CD14-positive monocyte (primary cell): Measurements from ENCODE around the gene CXADR. TPM values are rescaled to one million over a fixed set of nuclear protein-coding genes. Genes with fewer than 3 reads are reported as not detected.

Source experiments
- DNase-seq, 3 donors: peaks; one replicate each; pipeline ENCODE4 v3.0.0-alpha.2; 2011 to 2022
- H2AFZ ChIP-seq: 2 replicates; pipeline ENCODE4 v1.6.0; 2012; ENCODE audit warnings: mild to moderate bottlenecking, low read depth, low read length, inconsistent platforms; ENCODE audit not compliant: insufficient read depth, poor library complexity, severe bottlenecking
- H3K27ac ChIP-seq, 2 donors: 1 replicate in 1 of 2; 2 replicates in 1 of 2; pipeline ENCODE4 v1.5.1; 2012 to 2013; ENCODE audit warnings: low read length in 2 of 2, control low read depth in 1 of 2, inconsistent platforms in 1 of 2, low read depth in 1 of 2, mild to moderate bottlenecking in 1 of 2
- H3K27me3 ChIP-seq, 2 donors: one replicate each; pipeline versions ENCODE4 v1.6.0 to v1.6.1; 2011 to 2013; ENCODE audit warnings: low read length in 2 of 2; ENCODE audit not compliant: control insufficient read depth in 2 of 2, insufficient read depth in 2 of 2
- H3K36me3 ChIP-seq, 2 donors: replicated peaks in 1 of 2; 1 replicate in 1 of 2; 2 replicates in 1 of 2; pipeline versions ENCODE4 v1.5.1 to v1.6.1; 2012 to 2013; ENCODE audit warnings: low read length in 2 of 2, control low read depth in 1 of 2, inconsistent platforms in 1 of 2, mild to moderate bottlenecking in 1 of 2; ENCODE audit not compliant: insufficient read depth in 2 of 2, control insufficient read depth in 1 of 2
- H3K4me1 ChIP-seq, 2 donors: 1 replicate in 1 of 2; 2 replicates in 1 of 2; pipeline versions ENCODE4 v1.5.1 to v1.6.1; 2012 to 2013; ENCODE audit warnings: low read length in 2 of 2, control low read depth in 1 of 2, inconsistent platforms in 1 of 2, mild to moderate bottlenecking in 1 of 2, moderate library complexity in 1 of 2; ENCODE audit not compliant: insufficient read depth in 2 of 2, control insufficient read depth in 1 of 2
- H3K4me2 ChIP-seq: replicated peaks from 2 replicates; pipeline ENCODE3; 2012; ENCODE audit warnings: low read length, moderate library complexity, mild to moderate bottlenecking; ENCODE audit not compliant: poor library complexity, severe bottlenecking; ENCODE audit errors: extremely low read depth
- H3K4me3 ChIP-seq, 3 experiments: fragments of 200-600 bp in 1 of 3; sonication (generic) in 1 of 3; replicated peaks in 1 of 3; 1 replicate in 2 of 3; 2 replicates in 1 of 3; pipeline ENCODE4 v1.5.1; 2011 to 2013; ENCODE audit warnings: low read length in 3 of 3, mild to moderate bottlenecking in 3 of 3, control low read depth in 2 of 3, low read depth in 2 of 3, inconsistent platforms in 1 of 3, moderate library complexity in 1 of 3
- H3K79me2 ChIP-seq: 2 replicates; pipeline ENCODE4 v1.6.0; 2012; ENCODE audit warnings: mild to moderate bottlenecking, control low read depth, inconsistent platforms, low read length, moderate library complexity; ENCODE audit not compliant: insufficient read depth
- H3K9ac ChIP-seq: 2 replicates; pipeline ENCODE4 v1.6.0; 2017; ENCODE audit warnings: low read length, mild to moderate bottlenecking; ENCODE audit not compliant: insufficient read depth, poor library complexity, severe bottlenecking
- H3K9me3 ChIP-seq, 2 donors: replicated peaks in 1 of 2; 1 replicate in 1 of 2; 2 replicates in 1 of 2; pipeline versions ENCODE4 v1.5.1 to v1.6.1; 2012 to 2013; ENCODE audit warnings: low read length in 2 of 2, control low read depth in 1 of 2; ENCODE audit not compliant: control insufficient read depth in 1 of 2, insufficient read depth in 1 of 2
- H4K20me1 ChIP-seq: 2 replicates; pipeline ENCODE4 v1.6.0; 2012; ENCODE audit warnings: mild to moderate bottlenecking, low read length, control low read depth, moderate library complexity; ENCODE audit not compliant: insufficient read depth
- H3K27ac Mint-ChIP-seq, 7 donors: one replicate each; pipeline ENCODE4 v1.8.0; 2020; ENCODE audit warnings: mild to moderate bottlenecking in 7 of 7, mixed read lengths in 7 of 7, moderate library complexity in 6 of 7, inconsistent platforms in 2 of 7
- H3K27me3 Mint-ChIP-seq, 3 donors: one replicate each; pipeline ENCODE4 v1.8.0; 2021 to 2022; ENCODE audit warnings: low read depth in 3 of 3, mild to moderate bottlenecking in 3 of 3, mixed read lengths in 3 of 3, moderate library complexity in 3 of 3, inconsistent platforms in 1 of 3
- H3K36me3 Mint-ChIP-seq, 2 donors: one replicate each; pipeline ENCODE4 v1.8.0; 2020; ENCODE audit warnings: mixed read lengths in 2 of 2, inconsistent platforms in 1 of 2, mild to moderate bottlenecking in 1 of 2
- H3K4me1 Mint-ChIP-seq: one replicate; pipeline ENCODE4 v1.8.0; 2020; ENCODE audit warnings: mild to moderate bottlenecking, mixed read lengths
- H3K4me3 Mint-ChIP-seq, 2 donors: one replicate each; pipeline ENCODE4 v1.8.0; 2020; ENCODE audit warnings: mild to moderate bottlenecking in 2 of 2, mixed read lengths in 2 of 2, moderate library complexity in 1 of 2
- H3K9me3 Mint-ChIP-seq, 7 donors: one replicate each; pipeline ENCODE4 v1.8.0; 2020 to 2022; ENCODE audit warnings: mixed read lengths in 7 of 7, mild to moderate bottlenecking in 6 of 7, moderate library complexity in 6 of 7, inconsistent platforms in 2 of 7
- CTCF ChIP-seq: fragments of 200-600 bp; IDR thresholded peaks from one replicate; pipeline ENCODE4 v1.8.0; 2022; ENCODE audit warnings: antibody characterized with exemption, mild to moderate bottlenecking
- WGBS: methylation state at CpG from one replicate; pipeline ENCODE4 v1.1.5; 2013; ENCODE audit warnings: missing lambda C conversion rate; ENCODE audit not compliant: insufficient coverage; 5-methylcytosine and 5-hydroxymethylcytosine counted together
- intact Hi-C, 2 donors: fragments of 100-400 bp; cut with micrococcal nuclease; formaldehyde crosslinking; loops; one replicate each; pipeline versions ENCODE4 v1.15.0 to v1.15.1; 2023
- polyA plus RNA-seq, 3 donors: library from polyadenylated mRNA; depleted of rRNA in 1 of 3; unstranded in 2 of 3; stranded (reverse) in 1 of 3; fragments of 300-500 nt in 2 of 3; fragments of >200 nt in 1 of 3; fragmentation: Illumina TruSeq in 2 of 3; gene quantifications; 1 replicate in 2 of 3; 2 replicates in 1 of 3; pipeline ENCODE4 v1.2.3, GENCODE V29; 2012 to 2021

The CXADR gene
- polyA plus RNA-seq, 3 donors, result not detected

GRCh38 chr21:17497316-17497715 lies 15.5 kb upstream of the CXADR start:
- no peak overlapping the region for H3K9ac ChIP-seq
- H4K20me1 ChIP-seq, result no peaks in the 10 kb centered on the region
- H3K4me3 Mint-ChIP-seq, result no peak overlapping the region
- no peaks in the 10 kb centered on the region for H3K79me2 ChIP-seq
- H3K27me3 Mint-ChIP-seq, result peaks cover 19 to 25% (median 24%) of the 10 kb centered on the region in 3 donors
- H3K9me3 ChIP-seq, result no peaks in the 10 kb centered on the region
- H3K27ac Mint-ChIP-seq, result no peak overlapping the region
- H3K4me1 Mint-ChIP-seq, result peaks cover 4% of the 10 kb centered on the region
- H3K27ac ChIP-seq, result no peak overlapping the region
- no peak overlapping the region for H2AFZ ChIP-seq
- no peak for DNase-seq
- H3K36me3 Mint-ChIP-seq, result no peaks in the 10 kb centered on the region
- intact Hi-C loops, result no loop called here
- TF ChIP-seq CTCF, result no peak
- no peaks in the 10 kb centered on the region for H3K36me3 ChIP-seq
- H3K4me1 ChIP-seq, result peaks cover 5% of the 10 kb centered on the region in 2 donors
- H3K4me2 ChIP-seq, result no peak overlapping the region
- H3K4me3 ChIP-seq, result no peak overlapping the region
- peaks cover 0 to 9% of the 10 kb centered on the region in 2 donors for H3K27me3 ChIP-seq
- H3K9me3 Mint-ChIP-seq, result peaks cover 0 to 3% (median 0%) of the 10 kb centered on the region in 7 donors

- no peak overlapping the region for H2AFZ ChIP-seq
- peaks cover 19 to 22% (median 21%) of the 10 kb centered on the region in 3 donors for H3K27me3 Mint-ChIP-seq
- H3K36me3 ChIP-seq, result no peaks in the 10 kb centered on the region
- H3K4me1 Mint-ChIP-seq, result no peaks in the 10 kb centered on the region
- no peak for DNase-seq
- no peak for TF ChIP-seq CTCF
- H4K20me1 ChIP-seq, result no peaks in the 10 kb centered on the region
- no peak overlapping the region for H3K9ac ChIP-seq
- H3K4me3 ChIP-seq, result no peak overlapping the region
- no peaks in the 10 kb centered on the region for H3K79me2 ChIP-seq
- H3K4me3 Mint-ChIP-seq, result no peak overlapping the region
- WGBS, result 96% methylated on average over 2 of the region's 2 CpGs
- H3K9me3 Mint-ChIP-seq, result peaks cover 0 to 4% (median 2%) of the 10 kb centered on the region in 7 donors
- intact Hi-C loops, result no loop called here
- peaks cover 0 to 9% of the 10 kb centered on the region in 2 donors for H3K27me3 ChIP-seq
- H3K4me1 ChIP-seq, result no peaks in the 10 kb centered on the region
- H3K4me2 ChIP-seq, result no peak overlapping the region
- H3K36me3 Mint-ChIP-seq, result no peaks in the 10 kb centered on the region
- H3K9me3 ChIP-seq, result no peaks in the 10 kb centered on the region
- no peak overlapping the region for H3K27ac Mint-ChIP-seq
- H3K27ac ChIP-seq, result no peak overlapping the region
These were observed 14.3 kb upstream of the CXADR start for GRCh38 chr21:17498586-17498985.
